Brain microvascular endothelial cell (primary cell): ENCODE measurements around the gene POLR2H.

Experiments
- DNase-seq: peaks from one replicate; pipeline ENCODE4 v3.0.0-alpha.2; 2020
- H3K27ac ChIP-seq: fragments of 250-450 bp; sonication (Bioruptor Pico); 2 replicates; pipeline ENCODE4 v1.5.1; 2020; ENCODE audit warnings: mild to moderate bottlenecking, moderate library complexity
- H3K27me3 ChIP-seq: fragments of 250-450 bp; sonication (Bioruptor Pico); replicated peaks from 2 replicates; pipeline ENCODE4 v1.5.1; 2020; ENCODE audit warnings: mild to moderate bottlenecking
- H3K36me3 ChIP-seq: fragments of 250-450 bp; sonication (Bioruptor Pico); replicated peaks from 2 replicates; pipeline ENCODE4 v1.5.1; 2020; ENCODE audit warnings: mild to moderate bottlenecking
- H3K4me3 ChIP-seq: 2 replicates; pipeline ENCODE4 v1.5.1; 2011; ENCODE audit warnings: low read depth, mild to moderate bottlenecking, control low read depth, low read length, moderate library complexity
- CTCF ChIP-seq: IDR thresholded peaks from 2 replicates; pipeline ENCODE4 v1.5.1; 2011; ENCODE audit warnings: low read depth, mild to moderate bottlenecking, moderate library complexity, low read length, control low read depth, inconsistent platforms; ENCODE audit errors: missing control alignments
- in situ Hi-C: cut with HindIII; loops from 2 replicates; pipeline ENCODE4 v1.10.0; 2017; ENCODE audit warnings: low sequenced_read_pairs, low pct_ligation_motif_present

POLR2H gene

GRCh38 chr3:184357248-184358123 lies 4.0 kb upstream of the POLR2H start:
- H3K4me3 ChIP-seq, result no peak overlapping the region
- no peak overlapping the region for H3K27ac ChIP-seq
- no peaks in the 10 kb centered on the region for H3K27me3 ChIP-seq
- no peak for TF ChIP-seq CTCF
- no peaks in the 10 kb centered on the region for H3K36me3 ChIP-seq
- in situ Hi-C loops, result loop anchor here (25.0 kb wide), 1 partner anchor 180 kb away; no protein-coding TSS in a partner anchor
- no peak for DNase-seq

GRCh38 chr3:184358124-184358767 lies 3.3 kb upstream of the POLR2H start:
- TF ChIP-seq CTCF, result no peak
- in situ Hi-C loops, result loop anchor here (25.0 kb wide), 1 partner anchor 179 kb away; no protein-coding TSS in a partner anchor

GRCh38 chr3:184358921-184359350 lies 2.6 kb upstream of the POLR2H start:
- H3K27ac ChIP-seq, result no peak overlapping the region
- no peak for DNase-seq

More at GRCh38 chr3:184358124-184358767, 3.3 kb upstream of the POLR2H start:
- DNase-seq, result no peak
- Histone ChIP-seq H3K36me3 (no peaks in the 10 kb centered on the region), H3K27me3 (no peaks in the 10 kb centered on the region), H3K27ac (no peak overlapping the region), H3K4me3 (no peak overlapping the region)

GRCh38 chr3:184359610-184360009 lies 1.9 kb upstream of the POLR2H start:
- H3K36me3 ChIP-seq, result no peaks in the 10 kb centered on the region

More at GRCh38 chr3:184358921-184359350, 2.6 kb upstream of the POLR2H start:
- Histone ChIP-seq H3K27me3 (no peaks in the 10 kb centered on the region), H3K4me3 (no peak overlapping the region), H3K36me3 (no peaks in the 10 kb centered on the region)
- in situ Hi-C loops, result loop anchor here (25.0 kb wide), 1 partner anchor 178 kb away; no protein-coding TSS in a partner anchor
- no peak for TF ChIP-seq CTCF

More at GRCh38 chr3:184359610-184360009, 1.9 kb upstream of the POLR2H start:
- Histone ChIP-seq H3K4me3 (no peak overlapping the region), H3K27ac (no peak overlapping the region), H3K27me3 (no peaks in the 10 kb centered on the region)
- in situ Hi-C loops, result loop anchor here (25.0 kb wide), 1 partner anchor 178 kb away; no protein-coding TSS in a partner anchor
- no peak for TF ChIP-seq CTCF
- DNase-seq, result no peak
